HG02981 (cell line): ENCODE results near the gene TNFRSF13B.
"Not testable (repeated sequence)": the region's sequence is repeated elsewhere in the genome, so short reads cannot be mapped to it uniquely, and the experiment has no call there.

ENCODE experiments used
- ATAC-seq: cut with Tn5 transposase; IDR thresholded peaks from one replicate; pipeline ENCODE4 v1.9.1; 2021; ENCODE audit warnings: mild to moderate bottlenecking, moderate library complexity; ENCODE audit not compliant: unreplicated experiment

TNFRSF13B gene

GRCh38 chr17:17007891-17008290, 36.0 kb upstream of the TNFRSF13B start:
- ATAC-seq = not testable (repeated sequence)

DNA sequence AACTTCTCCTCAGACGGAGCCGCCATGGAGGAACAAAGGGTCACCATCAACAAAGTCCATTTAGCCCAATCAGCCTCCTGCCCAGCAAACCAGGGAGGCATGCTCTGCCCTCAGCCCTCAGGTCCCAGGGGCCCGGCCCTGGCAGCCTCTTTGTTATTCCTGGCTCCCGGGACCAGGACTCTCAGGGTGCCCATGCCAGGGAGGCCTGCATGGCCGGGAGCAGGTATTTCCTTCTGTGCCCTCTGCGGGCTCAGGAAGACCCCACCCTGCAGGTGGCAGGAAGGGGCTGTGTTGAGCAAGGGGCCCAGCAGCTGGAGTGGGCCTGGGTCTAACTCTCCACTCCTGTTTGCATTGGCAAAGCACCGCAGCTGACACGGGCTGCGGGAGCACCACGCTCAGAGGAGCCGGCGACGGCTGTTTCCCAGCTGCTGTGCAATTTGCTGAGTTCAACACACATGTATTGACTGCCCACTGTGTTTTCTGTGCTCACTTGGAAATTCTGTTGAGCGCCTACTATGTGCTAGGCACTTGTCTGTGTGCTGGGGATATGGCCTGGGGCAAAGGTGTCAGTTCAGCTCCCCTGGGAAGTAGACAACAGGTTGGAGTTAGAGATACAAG, 33.2 kb upstream of the TNFRSF13B start:
- ATAC-seq = not testable (repeated sequence)

DNA sequence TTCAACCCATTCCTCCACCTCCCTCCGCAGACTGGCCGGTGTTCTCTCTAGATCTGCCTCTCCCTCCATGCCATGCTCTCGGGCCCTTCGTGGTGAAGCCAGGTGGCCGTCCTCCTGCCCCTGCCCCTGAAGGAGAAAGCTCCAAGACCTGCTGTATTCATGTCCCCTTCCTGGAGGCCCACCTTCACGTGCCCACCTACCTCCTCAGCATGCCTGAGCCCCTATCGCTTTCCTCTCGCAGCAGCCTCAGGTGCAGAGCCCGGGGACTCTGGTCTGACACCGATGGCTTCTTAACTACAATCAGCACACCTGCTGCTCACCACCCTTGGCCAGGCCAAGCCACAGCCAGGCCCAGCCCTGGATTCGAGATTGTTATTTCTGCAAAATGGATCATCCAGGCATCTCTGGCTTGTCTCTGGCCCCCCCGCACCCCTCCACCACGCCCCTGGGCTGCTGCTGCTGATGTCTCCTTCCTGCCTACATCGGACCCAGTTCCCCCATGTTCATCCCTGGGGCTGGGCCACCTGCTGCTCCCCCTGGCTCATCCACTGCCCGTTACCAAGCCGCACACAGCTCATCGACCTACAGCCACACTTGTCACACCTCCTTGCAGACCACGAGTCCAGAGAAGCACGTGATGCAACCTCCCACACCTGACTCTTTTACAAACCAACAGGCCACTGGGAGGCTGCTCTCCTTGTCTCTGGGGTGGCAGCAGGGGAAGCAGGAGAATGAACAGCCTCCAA, 32.5 kb upstream of the TNFRSF13B start:
- no peak for ATAC-seq

DNA sequence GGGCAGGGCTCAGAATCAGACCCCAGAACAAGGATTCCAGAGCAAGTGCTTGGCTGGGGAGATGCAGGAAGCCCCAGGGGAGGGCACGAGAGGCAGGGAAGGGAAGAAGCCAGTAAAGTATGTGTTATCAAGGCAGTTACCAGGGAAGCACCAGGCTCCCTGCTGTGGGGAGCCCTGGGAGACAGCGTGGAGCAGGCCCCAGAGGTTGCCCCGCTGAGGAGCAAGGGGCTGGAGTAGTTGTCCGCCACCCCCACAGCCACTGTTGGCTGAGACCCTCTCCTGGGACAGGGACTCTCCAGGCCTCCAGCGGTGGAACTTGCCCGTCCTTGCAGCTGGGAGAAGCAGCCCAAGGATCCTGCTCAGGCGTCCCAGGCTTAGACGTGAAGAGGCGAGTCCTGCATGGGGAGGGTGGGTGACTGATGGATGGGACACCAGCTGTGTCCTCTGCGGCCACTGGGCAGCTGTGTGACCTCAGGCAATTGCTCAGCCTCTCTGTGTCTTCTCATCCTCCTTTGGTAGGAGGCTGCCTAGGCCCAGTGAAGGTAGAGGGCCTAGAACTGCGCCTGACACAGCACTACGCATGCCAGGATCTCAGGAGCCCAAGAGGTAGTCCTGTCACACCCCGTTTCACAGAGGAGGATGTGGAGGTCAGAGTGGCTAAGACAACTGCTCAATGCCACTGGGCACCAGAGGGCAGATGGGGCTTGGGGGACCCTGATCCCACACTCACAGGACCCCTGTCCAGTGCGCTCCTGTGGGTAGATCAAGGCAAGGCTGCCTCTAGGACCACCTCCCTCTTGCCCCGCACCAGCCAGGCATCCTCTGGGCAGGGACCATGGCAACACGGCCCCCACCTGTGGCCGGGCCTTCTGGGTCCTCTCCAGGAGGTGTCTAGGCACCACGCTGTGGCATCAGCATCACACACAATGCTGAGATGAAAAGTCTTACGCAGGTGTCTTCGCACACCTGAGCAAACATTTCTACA, 31.1 kb upstream of the TNFRSF13B start:
- ATAC-seq = not testable (repeated sequence)

GRCh38 chr17:17001874-17002520, 30.1 kb upstream of the TNFRSF13B start:
- ATAC-seq = peak; percentile 66

DNA sequence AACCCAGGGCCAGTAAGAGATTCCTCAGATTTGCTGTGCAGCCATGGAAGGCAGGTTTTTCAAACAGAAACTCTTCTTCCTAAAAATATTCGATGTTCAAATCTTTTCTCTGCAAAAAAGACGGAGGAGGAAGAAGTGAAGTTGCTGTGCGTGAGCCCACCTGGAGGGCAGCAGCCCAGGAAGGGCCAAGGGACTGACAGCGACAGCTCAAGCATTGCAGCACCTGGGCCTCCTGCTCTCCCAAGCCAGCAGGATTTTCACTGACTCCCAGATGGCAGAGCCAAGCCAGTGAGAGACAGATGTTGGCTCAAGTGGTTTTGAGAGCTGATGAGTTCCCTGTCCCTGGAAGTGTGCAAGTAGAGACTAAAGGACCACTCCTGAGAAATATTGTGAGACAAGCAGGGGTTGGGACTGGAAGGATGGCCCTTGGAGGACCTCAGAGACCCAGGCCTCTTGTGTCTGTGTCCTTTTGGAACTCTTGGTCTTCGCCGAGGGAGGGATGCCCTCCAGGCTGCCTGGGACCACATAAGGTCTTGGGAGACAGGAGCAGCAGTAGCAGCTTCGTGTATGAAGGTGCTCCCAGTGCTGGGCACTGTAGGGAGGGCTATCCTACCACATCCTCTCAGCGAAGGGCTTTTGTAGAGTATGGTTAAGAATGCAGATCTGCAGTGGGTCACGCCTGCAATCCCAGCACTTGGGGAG, 29.3 kb upstream of the TNFRSF13B start:
- ATAC-seq = no peak

GRCh38 chr17:16999931-17000625, 28.2 kb upstream of the TNFRSF13B start:
- no peak for ATAC-seq

GRCh38 chr17:16997514-16998429, 25.9 kb upstream of the TNFRSF13B start:
- ATAC-seq = no peak

DNA sequence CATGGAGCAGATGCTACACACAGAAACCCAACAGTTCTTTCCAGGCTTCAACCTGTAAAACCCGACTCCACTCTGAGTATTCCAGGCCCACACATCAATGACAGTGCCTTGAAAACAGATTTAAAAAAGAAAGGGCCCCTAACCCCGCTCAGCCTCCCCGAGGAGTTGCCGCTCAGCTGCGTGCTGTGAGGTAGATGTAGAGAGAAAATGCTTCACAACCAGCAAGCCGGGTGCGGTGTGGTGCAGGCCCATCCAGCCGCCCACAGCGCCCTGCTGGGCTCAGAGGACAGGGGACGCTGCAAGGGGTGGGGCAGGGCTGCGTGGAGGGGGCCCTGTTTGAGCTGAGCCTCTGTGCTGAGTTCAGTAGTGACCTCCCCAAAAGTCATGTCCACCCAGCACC, 24.8 kb upstream of the TNFRSF13B start:
- not testable (repeated sequence) for ATAC-seq

DNA sequence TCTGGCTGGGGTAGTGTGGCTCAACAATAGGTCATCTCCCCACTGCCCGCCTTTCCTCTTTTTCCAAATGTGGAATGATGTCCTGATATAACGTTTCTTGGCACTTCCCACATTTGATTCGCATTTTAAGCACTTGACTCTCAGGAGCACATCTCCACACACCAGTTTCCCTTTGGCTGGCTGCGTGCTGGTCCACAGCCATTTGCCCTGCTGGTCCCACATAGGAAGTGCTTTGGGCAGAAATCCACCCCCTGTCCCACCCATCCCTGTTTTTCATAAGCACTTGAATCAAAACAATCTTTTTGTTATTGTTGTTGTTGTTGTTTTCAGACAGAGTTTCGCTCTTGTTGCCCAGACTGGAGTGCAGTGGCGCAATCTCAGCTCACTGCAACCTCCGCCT, 24.0 kb upstream of the TNFRSF13B start:
- no peak for ATAC-seq

- ATAC-seq = no peak
These were observed 22.7 kb upstream of the TNFRSF13B start for GRCh38 chr17:16994631-16995030.

GRCh38 chr17:16991349-16992009, 19.6 kb upstream of the TNFRSF13B start:
- no peak for ATAC-seq

- no peak for ATAC-seq
These were observed 18.3 kb upstream of the TNFRSF13B start for GRCh38 chr17:16989953-16990860.

DNA sequence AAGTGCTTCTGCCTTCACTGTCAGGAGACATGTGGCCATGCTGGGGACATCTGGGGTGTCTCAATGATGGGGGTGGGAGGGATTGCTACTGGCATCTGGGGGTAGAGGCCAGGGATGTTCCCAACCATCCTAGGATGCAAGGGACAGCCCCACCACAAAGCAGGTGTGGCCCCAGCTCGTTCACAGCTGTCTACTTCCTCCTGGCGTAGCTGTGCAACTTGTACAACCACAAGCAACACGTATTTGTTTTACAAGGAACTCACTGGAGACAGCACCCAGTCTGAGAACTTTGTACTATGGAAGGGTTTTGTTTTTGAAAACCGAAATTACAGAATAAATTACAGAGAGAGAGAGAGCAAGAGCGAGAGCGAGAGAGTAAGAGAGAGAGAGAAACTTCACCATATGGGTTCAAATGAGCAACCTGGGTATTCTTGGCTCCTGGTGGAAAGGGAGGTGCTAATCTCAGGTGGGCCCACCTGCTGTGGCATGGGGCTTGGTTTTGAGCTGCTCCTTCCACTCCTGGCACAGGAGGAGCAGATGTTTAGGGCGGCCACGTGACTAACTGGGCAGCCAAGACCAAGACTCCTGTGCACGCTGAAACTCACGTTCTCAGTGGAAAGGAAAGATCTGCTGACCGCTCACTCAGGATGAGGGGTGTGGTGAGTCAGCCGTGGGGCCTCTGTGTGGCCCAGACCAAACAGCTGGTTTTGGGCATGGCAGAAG, 17.5 kb upstream of the TNFRSF13B start:
- no peak for ATAC-seq

- ATAC-seq = no peak
These were observed 16.9 kb upstream of the TNFRSF13B start for GRCh38 chr17:16988749-16989229.
